ENCODE results near the gene BPIFA3.
"Not testable (repeated sequence)": the region's sequence is repeated elsewhere in the genome, so short reads cannot be mapped to it uniquely, and the experiment has no call there.

Gene BPIFA3

GRCh38 chr20:33217052-33217451, at the start of gene BPIFA3:
BPIFA3 (plus strand) TSS chr20:33217352; CDS start chr20:33217537, 185 bp downstream.
- no peak for DNase-seq (ENCODE audit: low read depth)

GRCh38 chr20:33167859-33168258, 49.3 kb upstream of the BPIFA3 start, which contains the start of gene BPIFA2:
BPIFA2 (plus strand) TSS chr20:33168159; CDS start chr20:33169146, 987 bp downstream.
- no peak for DNase-seq (ENCODE audit: low read depth)

- DNase-seq (ENCODE audit: low read depth): no peak
Measured at GRCh38 chr20:33169176-33169794, 47.9 kb upstream of the BPIFA3 start.

- DNase-seq (ENCODE audit: low read depth): no peak
Measured at GRCh38 chr20:33172781-33173180, 44.4 kb upstream of the BPIFA3 start.

GRCh38 chr20:33175123-33175522, 42.0 kb upstream of the BPIFA3 start:
- DNase-seq (ENCODE audit: low read depth): no peak

- no peak for DNase-seq (ENCODE audit: low read depth)
Measured at GRCh38 chr20:33176101-33176500, 41.1 kb upstream of the BPIFA3 start.

- no peak for DNase-seq (ENCODE audit: low read depth)
Measured at GRCh38 chr20:33177866-33178265, 39.3 kb upstream of the BPIFA3 start.

- no peak for DNase-seq (ENCODE audit: low read depth)
Measured at GRCh38 chr20:33178726-33179125, 38.4 kb upstream of the BPIFA3 start.

- DNase-seq (ENCODE audit: low read depth): no peak
Measured at GRCh38 chr20:33180169-33180568, 37.0 kb upstream of the BPIFA3 start.

- no peak for DNase-seq (ENCODE audit: low read depth)
Measured at GRCh38 chr20:33181482-33182093, 35.6 kb upstream of the BPIFA3 start.

GRCh38 chr20:33183312-33183711, 33.8 kb upstream of the BPIFA3 start:
- DNase-seq (ENCODE audit: low read depth): no peak

- not testable (repeated sequence) for DNase-seq (ENCODE audit: low read depth)
Measured at GRCh38 chr20:33185031-33185590, 32.0 kb upstream of the BPIFA3 start.

- no peak for DNase-seq (ENCODE audit: low read depth)
Measured at GRCh38 chr20:33187491-33187890, 29.7 kb upstream of the BPIFA3 start.

GRCh38 chr20:33188421-33188820, 28.7 kb upstream of the BPIFA3 start:
- DNase-seq (ENCODE audit: low read depth): no peak

GRCh38 chr20:33191484-33191883, 25.7 kb upstream of the BPIFA3 start:
- no peak for DNase-seq (ENCODE audit: low read depth)

GRCh38 chr20:33191955-33192354, 25.2 kb upstream of the BPIFA3 start:
- DNase-seq (ENCODE audit: low read depth): no peak

GRCh38 chr20:33192912-33193501, 24.1 kb upstream of the BPIFA3 start:
- no peak for DNase-seq (ENCODE audit: low read depth)

GRCh38 chr20:33199026-33199425, 18.1 kb upstream of the BPIFA3 start:
- DNase-seq (ENCODE audit: low read depth): no peak

- DNase-seq (ENCODE audit: low read depth): no peak
Measured at GRCh38 chr20:33202451-33202850, 14.7 kb upstream of the BPIFA3 start.

- DNase-seq (ENCODE audit: low read depth): no peak
Measured at GRCh38 chr20:33203444-33203843, 13.7 kb upstream of the BPIFA3 start.

- no peak for DNase-seq (ENCODE audit: low read depth)
Measured at GRCh38 chr20:33209789-33210188, 7.4 kb upstream of the BPIFA3 start.

- DNase-seq (ENCODE audit: low read depth): no peak
Measured at GRCh38 chr20:33210371-33210770, 6.8 kb upstream of the BPIFA3 start.

GRCh38 chr20:33211817-33212424, 5.2 kb upstream of the BPIFA3 start:
- no peak for DNase-seq (ENCODE audit: low read depth)

Measured in stimulated activated CD8-positive, alpha-beta memory T cell treated with anti-CD3 and anti-CD28 coated beads, Interleukin-15, amount 100 ng/mL, for 24 hours (primary cell).